HEK293 (cell line): ENCODE data around the gene RNU5B-1.

ENCODE experiments used
- CTCF ChIA-PET: fragments of 350-600 bp; formaldehyde crosslinking; extraction: SDS; loops from one replicate; lab custom pipeline; 2021; ENCODE audit warnings: antibody characterized with exemption; lab: Yijun Ruan, JAX
- POLR2A ChIA-PET: fragments of 300-600 bp; formaldehyde crosslinking; extraction: SDS; loops from one replicate; lab custom pipeline; 2020; ENCODE audit warnings: antibody characterized with exemption, inconsistent platforms; lab: Yijun Ruan, JAX
- H3K27ac ChIP-seq: fragments of 200-500 bp; sonication (Bioruptor generic); 2 replicates; pipeline ENCODE4 v1.5.1; 2014; ENCODE audit warnings: low read depth, low read length, control low read depth, inconsistent platforms; ENCODE audit errors: extremely low read depth
- H3K36me3 ChIP-seq, 2 experiments: fragments of 200-500 bp in 1 of 2; sonication (Bioruptor generic) in 1 of 2; 1 replicate in 1 of 2; 2 replicates in 1 of 2; pipeline ENCODE4 v1.5.1; 2014 to 2017; ENCODE audit warnings: inconsistent platforms in 2 of 2, low read length in 2 of 2; ENCODE audit not compliant: control insufficient read depth in 2 of 2, insufficient read depth in 1 of 2
- H3K4me1 ChIP-seq: fragments of 200-500 bp; sonication (Bioruptor generic); 2 replicates; pipeline ENCODE4 v1.5.1; 2014; ENCODE audit warnings: mild to moderate bottlenecking, low read length, inconsistent platforms; ENCODE audit not compliant: control insufficient read depth, insufficient read depth
- H3K4me3 ChIP-seq: 2 replicates; pipeline ENCODE4 v1.5.1; 2011; ENCODE audit warnings: low read depth, mild to moderate bottlenecking, control low read depth, low read length, moderate library complexity
- H3K9me3 ChIP-seq: fragments of 200-500 bp; sonication (Bioruptor generic); 2 replicates; pipeline ENCODE4 v1.5.1; 2014; ENCODE audit warnings: low read depth, low read length, inconsistent platforms; ENCODE audit not compliant: control insufficient read depth, insufficient read depth
- EGR2 ChIP-seq: fragments of 450-650 bp; formaldehyde crosslinking; IDR thresholded peaks from 2 replicates; pipeline ENCODE4 v1.5.1; 2016; ENCODE audit warnings: low read depth, missing biosample characterization, missing genetic modification characterization
- GLIS1 ChIP-seq: fragments of 450-650 bp; formaldehyde crosslinking; IDR thresholded peaks from 2 replicates; pipeline ENCODE4 v1.5.1; 2016; ENCODE audit warnings: missing biosample characterization, missing genetic modification characterization
- GLIS2 ChIP-seq: fragments of 450-650 bp; formaldehyde crosslinking; IDR thresholded peaks from 2 replicates; pipeline ENCODE4 v1.5.1; 2016; ENCODE audit warnings: missing biosample characterization, missing genetic modification characterization
- KLF16 ChIP-seq: fragments of 450-650 bp; formaldehyde crosslinking; IDR thresholded peaks from 2 replicates; pipeline ENCODE4 v1.5.1; 2017; ENCODE audit warnings: missing biosample characterization, missing genetic modification characterization
- MEIS1 ChIP-seq: sonication (generic); formaldehyde crosslinking; IDR thresholded peaks from 2 replicates; pipeline ENCODE4 v1.8.1; 2022; ENCODE audit warnings: missing genetic modification reagents, mild to moderate bottlenecking, borderline replicate concordance
- SCRT2 ChIP-seq: fragments of 450-650 bp; formaldehyde crosslinking; IDR thresholded peaks from 2 replicates; pipeline ENCODE4 v1.5.1; 2016; ENCODE audit warnings: missing biosample characterization, missing genetic modification characterization
- ZBTB26 ChIP-seq: fragments of 450-650 bp; formaldehyde crosslinking; optimal IDR thresholded peaks from 2 replicates; pipeline ENCODE3; 2016; ENCODE audit warnings: missing biosample characterization, mild to moderate bottlenecking, missing genetic modification characterization
- ZNF146 ChIP-seq: fragments of 450-650 bp; formaldehyde crosslinking; IDR thresholded peaks from 2 replicates; pipeline ENCODE4 v1.5.1; 2016; ENCODE audit warnings: missing biosample characterization, missing genetic modification characterization
- ZNF148 ChIP-seq: fragments of 450-650 bp; formaldehyde crosslinking; IDR thresholded peaks from 2 replicates; pipeline ENCODE4 v1.5.0; 2017; ENCODE audit warnings: missing biosample characterization, missing genetic modification characterization, borderline replicate concordance
- ZNF280C ChIP-seq: fragments of 450-650 bp; formaldehyde crosslinking; IDR thresholded peaks from 2 replicates; pipeline ENCODE4 v1.5.1; 2016; ENCODE audit warnings: missing biosample characterization, missing genetic modification characterization
- ZNF433 ChIP-seq: fragments of 450-650 bp; formaldehyde crosslinking; IDR thresholded peaks from 2 replicates; pipeline ENCODE4 v1.5.1; 2016; ENCODE audit warnings: missing biosample characterization, missing genetic modification characterization, low read depth
- ZNF510 ChIP-seq: fragments of 450-650 bp; formaldehyde crosslinking; IDR thresholded peaks from 2 replicates; pipeline ENCODE4 v1.5.1; 2018; ENCODE audit warnings: mild to moderate bottlenecking, missing genetic modification characterization, missing biosample characterization; ENCODE audit not compliant: insufficient replicate concordance
- ZNF521 ChIP-seq: fragments of 450-650 bp; formaldehyde crosslinking; IDR thresholded peaks from 2 replicates; pipeline ENCODE4 v1.5.1; 2017; ENCODE audit warnings: missing biosample characterization, mild to moderate bottlenecking, missing genetic modification characterization
- ZNF624 ChIP-seq: fragments of 450-650 bp; formaldehyde crosslinking; IDR thresholded peaks from 2 replicates; pipeline ENCODE4 v1.5.1; 2017; ENCODE audit warnings: missing biosample characterization, missing genetic modification characterization
- ZNF777 ChIP-seq: fragments of 450-650 bp; formaldehyde crosslinking; IDR thresholded peaks from 2 replicates; pipeline ENCODE4 v1.5.1; 2017; ENCODE audit warnings: missing biosample characterization, missing genetic modification characterization, borderline replicate concordance
- ZNF792 ChIP-seq: fragments of 450-650 bp; formaldehyde crosslinking; IDR thresholded peaks from 2 replicates; pipeline ENCODE4 v1.5.1; 2016; ENCODE audit warnings: missing biosample characterization, missing genetic modification characterization
- TF ChIP-seq, protein P1 (sequence below): fragments of 450-650 bp; formaldehyde crosslinking; IDR thresholded peaks from 2 replicates; pipeline ENCODE4 v1.5.1; 2017; ENCODE audit warnings: missing biosample characterization, missing genetic modification characterization

Gene RNU5B-1

GRCh38 chr15:65327651-65328393, 23.3 kb downstream of the RNU5B-1 start (continued):
- TF ChIP-seq MEIS1 (CRISPR knock-in tag) (no peak), ZNF792 (tag by site-specific recombination) (no peak), ZNF433 (tag by site-specific recombination) (no peak), ZNF521 (tag by site-specific recombination) (no peak), ZBTB26 (no peak), GLIS2 (tag by site-specific recombination) (0 out of 2 replicates have a peak, but pooled peaks have one; percentile 11), ZNF146 (tag by site-specific recombination) (no peak), ZNF510 (tag by site-specific recombination) (no peak), ZNF148 (tag by site-specific recombination) (no peak), ZNF280C (no peak), EGR2 (tag by site-specific recombination) (peak; percentile 67), GLIS1 (peak; percentile 87), ZNF624 (tag by site-specific recombination) (no peak)

DNA sequence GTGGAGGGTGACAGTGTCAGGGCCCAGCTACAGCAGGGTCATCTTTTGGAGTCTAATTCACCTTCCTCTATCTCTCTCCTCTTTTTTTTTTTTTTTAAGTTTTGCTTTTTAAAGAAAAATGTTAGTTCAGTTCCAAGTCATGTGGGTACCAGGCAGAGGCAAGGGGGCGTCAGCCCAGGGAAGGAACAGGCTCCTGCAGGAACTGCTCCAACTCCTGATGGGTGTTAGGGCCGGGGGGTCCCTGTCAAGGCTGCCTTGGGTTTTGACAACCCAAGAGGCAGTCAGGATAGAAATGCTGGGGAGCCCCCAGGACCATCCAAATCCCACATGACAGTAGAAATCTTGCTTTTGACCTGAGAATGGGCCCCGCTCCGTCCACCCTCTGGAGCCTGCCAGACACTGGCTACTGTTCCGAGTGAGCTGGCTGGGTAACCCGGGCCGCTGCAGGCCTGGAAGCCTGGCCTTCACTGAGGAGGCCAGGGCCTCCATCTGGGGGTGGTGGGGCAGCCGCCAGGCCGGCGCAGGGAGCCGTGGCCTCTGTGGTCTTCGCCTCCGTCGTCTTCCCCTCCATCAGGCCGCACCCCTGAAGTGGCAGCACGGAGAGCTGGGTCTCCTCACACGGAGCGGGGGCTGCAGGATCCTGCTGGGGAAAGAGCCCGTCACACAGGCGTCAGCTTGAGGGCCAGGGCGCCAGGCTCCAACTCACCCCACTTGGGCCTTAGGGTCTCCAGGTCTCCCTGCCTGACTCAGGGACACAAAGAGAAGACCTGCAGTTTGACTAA, 24.2 kb downstream of the RNU5B-1 start:
- CTCF ChIA-PET, result interaction anchor here (0.6 to 4.6 kb wide), 3 partner anchors 9 to 57 kb away, joined by 3 to 27 read pairs (median 5); no protein-coding TSS in a partner anchor
- H3K36me3 ChIP-seq, result no peaks in the 10 kb centered on the region

More for the DNA sequence above, 24.2 kb downstream of the RNU5B-1 start:
- H3K27ac ChIP-seq, result no peak overlapping the region
- H3K9me3 ChIP-seq, result no peaks in the 10 kb centered on the region
- no peaks in the 10 kb centered on the region for H3K4me1 ChIP-seq
- no peak overlapping the region for H3K4me3 ChIP-seq
- no peak for TF ChIP-seq SCRT2 (tag by site-specific recombination)
- TF ChIP-seq KLF16 (tag by site-specific recombination), result no peak
- TF ChIP-seq ZNF777 (tag by site-specific recombination), result no peak
- TF ChIP-seq, protein P1, sequence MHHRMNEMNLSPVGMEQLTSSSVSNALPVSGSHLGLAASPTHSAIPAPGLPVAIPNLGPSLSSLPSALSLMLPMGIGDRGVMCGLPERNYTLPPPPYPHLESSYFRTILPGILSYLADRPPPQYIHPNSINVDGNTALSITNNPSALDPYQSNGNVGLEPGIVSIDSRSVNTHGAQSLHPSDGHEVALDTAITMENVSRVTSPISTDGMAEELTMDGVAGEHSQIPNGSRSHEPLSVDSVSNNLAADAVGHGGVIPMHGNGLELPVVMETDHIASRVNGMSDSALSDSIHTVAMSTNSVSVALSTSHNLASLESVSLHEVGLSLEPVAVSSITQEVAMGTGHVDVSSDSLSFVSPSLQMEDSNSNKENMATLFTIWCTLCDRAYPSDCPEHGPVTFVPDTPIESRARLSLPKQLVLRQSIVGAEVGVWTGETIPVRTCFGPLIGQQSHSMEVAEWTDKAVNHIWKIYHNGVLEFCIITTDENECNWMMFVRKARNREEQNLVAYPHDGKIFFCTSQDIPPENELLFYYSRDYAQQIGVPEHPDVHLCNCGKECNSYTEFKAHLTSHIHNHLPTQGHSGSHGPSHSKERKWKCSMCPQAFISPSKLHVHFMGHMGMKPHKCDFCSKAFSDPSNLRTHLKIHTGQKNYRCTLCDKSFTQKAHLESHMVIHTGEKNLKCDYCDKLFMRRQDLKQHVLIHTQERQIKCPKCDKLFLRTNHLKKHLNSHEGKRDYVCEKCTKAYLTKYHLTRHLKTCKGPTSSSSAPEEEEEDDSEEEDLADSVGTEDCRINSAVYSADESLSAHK (tag by site-specific recombination), result no peak
- POLR2A ChIA-PET, result no interaction called here
